ENCODE results near the gene THNSL1. TPM values are rescaled to one million over a fixed set of nuclear protein-coding genes. Genes with fewer than 3 reads are reported as not detected.
"Not testable (repeated sequence)": the region's sequence is repeated elsewhere in the genome, so short reads cannot be mapped to it uniquely, and the experiment has no call there.

THNSL1 gene
- total RNA-seq, 2 experiments from 2014 or later: 3.5 to 4.6 TPM

DNA sequence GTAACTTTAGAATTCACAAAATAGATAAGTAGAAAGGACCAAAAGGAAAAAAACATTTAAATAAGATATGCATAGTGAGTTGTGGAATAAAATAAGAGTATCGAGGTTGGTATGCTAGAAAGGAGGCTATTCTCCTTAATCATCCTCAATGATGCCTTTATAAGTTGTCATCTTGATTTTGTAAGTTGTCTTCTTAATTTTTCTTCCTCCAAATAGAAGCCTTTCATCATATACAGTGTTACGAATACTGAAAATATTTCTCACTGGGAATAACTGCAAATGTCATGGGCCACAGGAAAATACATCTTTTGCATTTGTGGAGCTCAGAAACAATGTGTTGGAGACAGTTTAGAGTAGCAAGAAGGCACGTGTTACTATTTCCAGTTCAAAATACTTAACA is 32.5 kb upstream of the THNSL1 start:
- Mint-ChIP-seq H3K4me3 (no peak overlapping the region), H3K27me3 (no peaks in the 10 kb centered on the region), H3K27ac (no peak overlapping the region), H3K4me1 (peaks cover 6% of the 10 kb centered on the region), H3K36me3 (no peaks in the 10 kb centered on the region), H3K9me3 (ENCODE audit: low read depth) (no peaks in the 10 kb centered on the region)
- DNase-seq: no peak
- CTCF ChIA-PET: no interaction called here
- ATAC-seq: no peak

DNA sequence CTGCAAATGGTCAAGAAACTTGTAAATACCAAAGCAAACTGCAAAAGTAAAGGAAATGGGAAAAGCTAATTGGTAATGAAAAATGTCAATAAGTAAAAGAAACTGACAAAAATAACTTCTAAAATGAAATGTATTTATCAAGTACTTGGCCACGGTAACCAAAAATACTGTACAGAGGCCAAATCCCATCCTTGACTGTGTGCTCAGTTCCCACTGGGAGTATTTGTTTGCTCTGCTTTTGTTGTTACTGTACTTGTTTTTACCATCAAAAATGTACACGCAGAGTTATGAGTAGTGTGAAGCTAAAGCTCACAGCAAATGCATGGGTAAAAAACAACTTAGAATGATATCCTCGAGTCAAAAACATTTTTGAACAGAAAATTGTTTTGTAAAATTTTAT is 31.5 kb upstream of the THNSL1 start:
- no peak for DNase-seq
- Mint-ChIP-seq H3K4me1 (peaks cover 6% of the 10 kb centered on the region), H3K27ac (no peak overlapping the region), H3K4me3 (no peak overlapping the region), H3K36me3 (no peaks in the 10 kb centered on the region), H3K9me3 (ENCODE audit: low read depth) (no peaks in the 10 kb centered on the region), H3K27me3 (no peaks in the 10 kb centered on the region)
- CTCF ChIA-PET: no interaction called here
- ATAC-seq: no peak

DNA sequence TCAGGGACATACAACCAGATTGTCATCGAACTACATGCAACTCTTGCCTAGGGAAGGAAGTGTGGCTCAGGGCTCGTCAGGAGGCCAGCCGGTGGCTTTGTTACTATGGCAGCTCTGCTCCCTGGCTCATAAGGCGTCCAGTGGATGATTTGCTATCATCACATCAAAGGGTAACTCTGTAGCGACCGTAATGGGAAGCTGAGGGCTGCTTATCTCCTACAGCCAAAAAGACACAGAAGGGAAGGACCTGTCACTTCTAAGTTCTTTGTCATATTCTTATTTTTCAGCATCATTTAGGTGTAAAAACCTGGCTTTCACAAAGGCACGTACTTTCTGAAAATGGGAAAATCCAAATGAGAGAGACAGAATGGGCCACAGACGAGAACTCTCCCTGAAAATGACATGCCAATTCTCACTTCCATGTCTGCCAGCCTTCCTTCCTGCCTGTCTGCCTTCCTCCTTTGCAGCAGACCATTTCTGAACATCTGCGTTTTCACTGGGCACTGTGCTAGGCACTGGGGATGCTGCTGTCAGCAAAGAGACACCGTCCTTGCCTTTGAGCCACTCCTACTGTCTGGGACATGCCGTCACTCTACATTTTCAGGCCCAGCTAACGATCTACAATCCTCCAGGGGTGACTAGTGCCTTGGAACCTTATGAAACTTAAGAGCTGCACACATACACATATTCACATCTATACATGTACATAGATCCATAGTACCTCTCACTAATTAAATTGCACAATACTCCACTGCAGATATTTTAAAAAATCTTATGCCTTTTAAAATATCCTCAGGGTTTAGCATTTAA is 27.4 kb upstream of the THNSL1 start:
- DNase-seq (no peak), ATAC-seq (no peak)
- H3K9me3 Mint-ChIP-seq (ENCODE audit: low read depth): no peaks in the 10 kb centered on the region
- CTCF ChIA-PET: no interaction called here
- H3K36me3 Mint-ChIP-seq: no peaks in the 10 kb centered on the region
- H3K27ac Mint-ChIP-seq: no peak overlapping the region
- no peak overlapping the region for H3K4me3 Mint-ChIP-seq
- H3K27me3 Mint-ChIP-seq: no peaks in the 10 kb centered on the region
- no peaks in the 10 kb centered on the region for H3K4me1 Mint-ChIP-seq

DNA sequence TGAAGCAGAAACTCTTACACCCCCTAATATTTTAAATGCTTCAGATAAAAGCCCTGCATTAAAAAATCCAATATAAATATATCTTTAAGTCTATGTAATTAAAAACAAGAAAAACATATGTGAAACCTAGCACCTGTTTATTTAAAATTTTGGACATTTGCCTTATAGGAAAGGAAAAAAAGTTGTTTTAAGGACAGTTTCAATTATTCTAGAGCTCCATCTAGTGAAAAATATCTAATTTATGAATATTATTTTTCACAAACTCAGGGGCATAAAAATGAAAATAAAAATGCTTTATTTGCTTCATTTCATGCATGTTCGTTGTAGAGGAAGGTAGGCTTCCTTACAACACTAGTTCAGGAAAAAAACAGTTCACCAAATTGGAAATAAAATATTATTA is 26.5 kb upstream of the THNSL1 start:
- Mint-ChIP-seq H3K4me3 (no peak overlapping the region), H3K36me3 (no peaks in the 10 kb centered on the region), H3K9me3 (ENCODE audit: low read depth) (no peaks in the 10 kb centered on the region), H3K27ac (no peak overlapping the region), H3K4me1 (no peaks in the 10 kb centered on the region), H3K27me3 (no peaks in the 10 kb centered on the region)
- CTCF ChIA-PET: interaction anchor here (1.0 to 1.4 kb wide), 2 partner anchors 91 to 348 kb away, joined by 3 to 4 read pairs; no protein-coding TSS in a partner anchor
- no peak for ATAC-seq
- DNase-seq: no peak

DNA sequence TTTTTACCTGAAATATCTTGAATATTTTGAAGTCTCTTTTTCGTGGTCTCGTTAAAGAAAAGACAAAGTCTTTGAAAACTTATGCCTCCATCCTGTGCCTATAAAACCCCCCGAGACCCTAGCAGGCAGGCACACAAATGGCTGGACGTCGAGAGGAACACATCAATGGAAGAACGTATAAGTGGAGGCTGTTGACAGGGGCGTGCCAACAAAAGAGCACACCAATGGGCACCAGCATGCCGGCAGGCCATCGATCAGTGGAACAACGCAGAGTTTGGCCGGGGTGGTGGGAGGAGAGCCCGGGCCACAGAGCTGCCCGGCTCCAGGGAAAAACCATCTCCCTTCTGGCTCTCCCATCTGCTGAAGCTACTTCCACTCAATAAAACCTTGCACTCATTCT is 25.1 kb upstream of the THNSL1 start:
- ATAC-seq (no peak), DNase-seq (no peak)
- CTCF ChIA-PET: no interaction called here
- H3K36me3 Mint-ChIP-seq: no peaks in the 10 kb centered on the region
- no peak overlapping the region for H3K4me3 Mint-ChIP-seq
- no peaks in the 10 kb centered on the region for H3K27me3 Mint-ChIP-seq
- H3K4me1 Mint-ChIP-seq: no peaks in the 10 kb centered on the region
- H3K27ac Mint-ChIP-seq: no peak overlapping the region
- no peaks in the 10 kb centered on the region for H3K9me3 Mint-ChIP-seq (ENCODE audit: low read depth)

DNA sequence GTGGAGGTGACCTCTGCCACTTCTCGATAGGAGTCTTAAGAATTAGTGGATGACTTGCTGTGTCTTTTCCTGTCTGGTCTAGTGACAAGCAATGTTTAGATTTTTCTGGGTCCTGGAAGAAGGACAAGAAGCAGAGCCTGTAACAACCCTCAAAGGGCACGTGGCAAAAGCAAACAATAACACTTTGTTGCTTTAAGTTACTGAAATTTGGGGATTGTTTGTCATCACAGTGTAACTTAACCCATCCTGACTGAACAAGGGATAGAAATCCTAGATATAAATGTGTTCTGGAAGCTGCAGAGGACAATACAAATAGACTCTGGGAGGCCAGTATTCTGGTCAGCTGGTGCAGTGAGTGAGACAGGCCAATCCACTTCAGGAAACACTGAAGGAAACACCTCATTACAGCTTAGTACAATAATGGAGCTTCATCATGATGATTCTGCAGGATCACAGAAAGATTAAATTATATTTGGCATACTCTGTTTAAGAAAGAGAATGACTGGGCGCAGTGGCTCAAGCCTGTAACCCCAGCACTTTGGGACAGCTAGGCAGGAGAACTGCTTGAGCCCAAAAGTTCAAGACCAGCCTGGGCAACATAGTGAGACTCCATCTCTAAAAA is 23.8 kb upstream of the THNSL1 start:
- Mint-ChIP-seq H3K9me3 (ENCODE audit: low read depth) (no peaks in the 10 kb centered on the region), H3K36me3 (no peaks in the 10 kb centered on the region), H3K27ac (no peak overlapping the region), H3K27me3 (no peaks in the 10 kb centered on the region), H3K4me3 (no peak overlapping the region), H3K4me1 (no peaks in the 10 kb centered on the region)
- DNase-seq (no peak), ATAC-seq (no peak)
- CTCF ChIA-PET: no interaction called here

DNA sequence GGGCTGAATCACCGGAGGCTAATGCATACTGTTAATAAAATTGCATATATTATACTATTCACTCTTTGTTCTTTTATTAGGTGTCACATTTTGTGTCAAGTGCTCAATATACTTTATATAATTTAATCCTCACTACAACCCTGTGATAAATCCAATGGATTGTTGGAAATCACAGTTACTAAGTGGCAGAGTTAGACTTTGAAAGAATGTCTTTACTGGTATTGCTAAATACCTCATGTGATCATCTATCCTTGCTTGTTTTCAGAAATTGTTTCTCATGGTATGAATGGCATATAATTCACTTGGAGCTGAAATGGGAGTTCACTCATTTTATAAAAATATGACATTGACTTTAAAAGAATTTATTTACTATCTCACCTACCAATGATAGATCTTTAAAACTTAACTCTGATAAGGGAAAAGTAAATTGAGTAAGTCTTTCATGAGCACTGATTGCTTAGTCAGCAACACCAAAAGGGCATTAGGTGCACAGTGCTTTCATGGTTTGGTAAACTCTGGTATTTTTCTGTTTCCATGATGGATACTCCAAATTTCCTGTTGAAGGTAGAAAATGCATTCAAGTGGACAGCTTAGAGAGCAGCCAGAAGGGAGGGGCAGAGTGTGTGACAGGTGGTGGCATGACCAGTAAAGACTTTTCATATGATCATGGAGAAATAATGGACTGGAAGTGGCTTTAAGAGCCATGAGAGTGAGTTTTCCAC is 23.0 kb upstream of the THNSL1 start:
- no peak overlapping the region for H3K27ac Mint-ChIP-seq
- H3K9me3 Mint-ChIP-seq (ENCODE audit: low read depth): no peaks in the 10 kb centered on the region
- no peak overlapping the region for H3K4me3 Mint-ChIP-seq
- H3K4me1 Mint-ChIP-seq: no peaks in the 10 kb centered on the region
- CTCF ChIA-PET: no interaction called here
- H3K27me3 Mint-ChIP-seq: no peaks in the 10 kb centered on the region
- ATAC-seq (no peak), DNase-seq (no peak)
- H3K36me3 Mint-ChIP-seq: no peaks in the 10 kb centered on the region

DNA sequence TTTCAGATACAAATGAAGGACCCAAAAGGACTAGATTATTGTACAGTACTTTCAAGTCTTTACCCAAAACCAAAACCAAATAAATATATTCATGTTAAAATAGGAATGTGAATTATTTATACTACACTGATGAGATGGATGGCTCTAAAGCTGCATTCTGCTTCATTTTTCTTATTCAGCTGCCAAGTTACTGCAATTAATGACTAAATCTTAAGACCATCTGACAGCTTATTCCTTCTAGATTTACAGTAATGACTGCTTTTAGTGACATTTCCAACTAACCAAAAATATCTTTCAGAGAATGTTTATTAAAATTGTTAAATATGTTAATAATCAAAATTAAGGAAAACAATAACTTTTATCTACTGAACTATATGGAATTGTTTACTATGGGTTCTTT is 21.3 kb upstream of the THNSL1 start:
- H3K4me3 Mint-ChIP-seq: no peak overlapping the region
- no peak overlapping the region for H3K27ac Mint-ChIP-seq
- CTCF ChIA-PET: no interaction called here
- no peaks in the 10 kb centered on the region for H3K4me1 Mint-ChIP-seq
- no peaks in the 10 kb centered on the region for H3K27me3 Mint-ChIP-seq
- H3K36me3 Mint-ChIP-seq: no peaks in the 10 kb centered on the region
- ATAC-seq (no peak), DNase-seq (no peak)
- H3K9me3 Mint-ChIP-seq (ENCODE audit: low read depth): peaks cover 1% of the 10 kb centered on the region

DNA sequence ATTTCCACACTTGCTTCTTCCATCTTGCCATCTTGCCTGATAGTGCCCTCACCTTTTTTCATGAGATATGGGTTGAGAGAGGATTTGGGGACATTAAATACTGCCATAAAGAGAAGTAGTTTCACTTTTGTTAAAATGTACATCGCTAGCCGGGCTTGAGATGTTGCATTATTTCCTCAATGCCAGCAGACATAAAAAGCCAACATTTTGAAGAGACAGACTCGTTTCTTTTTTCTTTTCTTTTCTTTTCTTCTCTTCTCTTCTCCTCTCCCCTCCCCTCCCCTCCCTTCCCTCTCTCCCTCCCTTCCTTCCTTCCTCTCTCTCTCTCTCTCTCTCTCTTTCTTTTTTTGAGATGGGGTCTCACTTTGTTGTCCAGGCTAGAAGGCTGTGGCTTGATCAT is 18.4 kb upstream of the THNSL1 start:
- no peak for DNase-seq
- peaks cover 7% of the 10 kb centered on the region for H3K27me3 Mint-ChIP-seq
- no peak overlapping the region for H3K4me3 Mint-ChIP-seq
- peaks cover 8% of the 10 kb centered on the region for H3K9me3 Mint-ChIP-seq (ENCODE audit: low read depth)
- peaks cover 6% of the 10 kb centered on the region for H3K36me3 Mint-ChIP-seq
- no peak for ATAC-seq
- H3K4me1 Mint-ChIP-seq: no peaks in the 10 kb centered on the region
- no peak overlapping the region for H3K27ac Mint-ChIP-seq
- CTCF ChIA-PET: no interaction called here

DNA sequence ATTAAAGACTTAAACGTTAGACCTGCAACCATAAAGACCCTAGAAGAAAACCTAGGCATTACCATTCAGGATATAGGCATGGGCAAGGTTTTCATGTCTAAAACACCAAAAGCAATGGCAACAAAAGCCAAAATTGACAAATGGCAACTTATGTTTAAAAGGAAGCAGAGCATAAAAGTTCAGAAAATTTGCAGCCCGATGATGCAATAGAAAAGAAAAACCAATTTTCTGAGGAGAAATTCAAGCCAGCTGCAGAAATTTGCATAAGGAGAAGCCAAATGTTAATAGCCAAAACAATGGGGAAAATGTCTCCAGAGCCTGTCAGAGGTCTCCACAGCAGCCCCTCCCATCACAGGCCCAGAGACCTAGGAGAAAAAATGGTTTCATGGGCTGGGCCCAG is 4.8 kb upstream of the THNSL1 start:
- not testable (repeated sequence) for ATAC-seq

DNA sequence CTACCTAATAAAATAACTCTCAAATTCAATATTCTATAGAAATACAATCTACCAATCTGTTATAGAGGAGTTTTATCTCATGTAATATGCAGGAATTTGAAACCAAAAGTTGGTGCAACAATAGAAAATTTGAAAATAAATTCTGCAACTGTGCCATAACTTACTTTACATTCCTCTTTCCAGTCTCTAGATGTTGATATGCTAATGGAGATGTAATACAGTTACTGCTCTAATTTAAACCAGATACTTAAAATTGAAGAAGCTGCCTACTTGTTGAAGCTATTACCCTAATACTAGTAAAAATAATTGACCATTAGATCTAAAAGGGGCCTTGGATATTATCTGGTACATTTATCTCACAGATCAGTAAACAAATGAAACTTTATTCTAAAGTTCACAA is 1.8 kb upstream of the THNSL1 start:
- Mint-ChIP-seq H3K9me3 (ENCODE audit: low read depth) (peaks cover 2% of the 10 kb centered on the region), H3K4me3 (no peak overlapping the region), H3K36me3 (no peaks in the 10 kb centered on the region), H3K27me3 (no peaks in the 10 kb centered on the region), H3K27ac (no peak overlapping the region), H3K4me1 (peaks cover 17% of the 10 kb centered on the region)
- DNase-seq: no peak
- CTCF ChIA-PET: no interaction called here
- ATAC-seq: no peak

More for the DNA sequence above, 4.8 kb upstream of the THNSL1 start:
- DNase-seq; H3K36me3 Mint-ChIP-seq; H3K27me3 Mint-ChIP-seq; H3K9me3 Mint-ChIP-seq (ENCODE audit: low read depth); H3K4me3 Mint-ChIP-seq; CTCF ChIA-PET; H3K4me1 Mint-ChIP-seq; H3K27ac Mint-ChIP-seq: not testable (repeated sequence)

DNA sequence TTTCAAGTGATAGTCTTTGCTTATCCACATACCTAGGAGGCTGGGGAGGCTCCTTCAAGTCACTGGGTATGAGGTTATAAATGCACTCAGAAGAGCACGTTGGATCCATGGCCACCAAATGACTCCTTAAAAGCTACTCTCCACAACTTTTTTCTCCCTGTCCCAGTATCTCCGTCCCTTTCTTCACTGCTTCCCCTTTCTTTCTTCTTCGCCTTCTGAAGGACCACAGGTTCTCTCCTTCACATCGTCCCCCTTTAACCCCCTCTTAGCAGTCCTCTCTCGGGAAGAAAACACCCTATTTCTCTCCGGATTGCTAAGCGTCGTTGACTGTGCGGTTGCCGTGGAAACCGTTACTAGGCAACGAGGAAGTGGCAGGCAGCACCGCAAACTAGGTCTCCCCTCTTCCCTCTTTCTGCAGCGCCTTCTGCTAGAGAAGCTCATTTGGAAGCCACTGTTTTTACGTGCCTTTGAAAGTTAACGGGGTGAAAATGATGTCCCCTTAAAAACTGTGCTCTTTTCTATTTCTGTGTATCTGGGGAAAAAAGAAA is 510 bp upstream of the THNSL1 start, which contains the start of gene ENKUR:
Gene ENKUR, minus strand, starts transcription at position 331 of the 548 bp plus-strand sequence. Its CDS starts 222 bp downstream, at position 109.
- peak; percentile 58 for ATAC-seq
- Mint-ChIP-seq H3K27me3 (no peaks in the 10 kb centered on the region), H3K9me3 (ENCODE audit: low read depth) (peaks cover 2% of the 10 kb centered on the region), H3K4me1 (peaks cover 17% of the 10 kb centered on the region), H3K36me3 (no peaks in the 10 kb centered on the region), H3K27ac (peak within 1 kb of the TSS; percentile 95), H3K4me3 (peak within 1 kb of the TSS; percentile 79)
- DNase-seq: peak; percentile 95
- CTCF ChIA-PET: interaction anchor here (1.7 kb wide), 1 partner anchor 293 kb away, joined by 4 read pairs; the partner anchor contains the start of gene ARHGAP21

DNA sequence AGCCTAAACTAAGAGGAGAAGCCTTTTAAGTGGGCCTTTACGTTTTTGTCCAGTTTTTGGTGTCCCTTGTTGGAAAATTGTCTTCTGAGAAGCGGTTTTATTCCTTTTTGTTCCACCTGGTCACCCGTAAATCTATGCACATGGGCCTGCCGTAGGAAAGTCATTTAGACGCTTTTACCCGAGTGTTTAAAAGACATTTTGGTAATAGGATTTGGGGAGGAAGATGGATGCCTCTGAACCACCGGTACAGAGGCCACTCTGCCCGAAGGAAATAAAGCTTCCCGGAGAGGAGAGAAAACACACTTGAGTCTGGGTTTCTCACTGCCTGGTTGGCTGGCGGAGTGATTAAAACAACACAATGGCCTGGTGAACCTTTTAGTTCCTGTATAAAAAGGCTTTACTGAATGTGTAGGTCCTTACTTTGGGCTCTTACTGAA is 760 bp downstream of the THNSL1 start:
- H3K36me3 Mint-ChIP-seq: no peaks in the 10 kb centered on the region
- ATAC-seq (no peak), DNase-seq (peak; percentile 46)
- no peaks in the 10 kb centered on the region for H3K27me3 Mint-ChIP-seq
- H3K27ac Mint-ChIP-seq: peak overlapping the region; percentile 95
- peaks cover 2% of the 10 kb centered on the region for H3K9me3 Mint-ChIP-seq (ENCODE audit: low read depth)
- H3K4me3 Mint-ChIP-seq: peak overlapping the region; percentile 79
- peaks cover 17% of the 10 kb centered on the region for H3K4me1 Mint-ChIP-seq
- CTCF ChIA-PET: interaction anchor here (1.7 kb wide), 1 partner anchor 294 kb away, joined by 4 read pairs; the partner anchor contains the start of gene ARHGAP21
